Measurements from ENCODE around the gene FANCL.

DNA sequence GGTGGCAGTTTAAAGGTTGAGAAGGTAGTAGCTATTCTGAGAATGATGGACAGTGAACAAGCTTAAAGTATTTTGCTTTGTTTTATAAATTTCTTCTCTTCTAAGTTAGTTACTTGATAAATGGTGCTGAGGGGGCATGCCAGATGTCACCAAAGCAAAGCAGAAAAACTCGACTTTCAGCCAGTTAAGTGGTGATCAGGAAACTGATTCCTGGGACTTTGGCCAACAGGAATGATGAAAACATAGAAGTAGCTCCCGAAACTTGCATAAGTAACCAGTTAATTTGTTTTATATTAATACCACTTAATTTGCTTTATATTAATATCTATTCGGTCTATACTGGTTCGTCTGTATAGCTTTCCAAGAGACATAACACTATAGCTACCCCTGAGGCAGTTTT is 82.6 kb downstream of the FANCL start:
- no peak for TF ChIP-seq POLR2A (IDR thresholded peaks at IDR 0.05; ENCODE audit: low read length)
- TF ChIP-seq GATA1 (IDR thresholded peaks at IDR 0.05; ENCODE audit: low read depth, low read length) = no peak
